GM23248 (cell line): ENCODE measurements around the gene HSH2D. TPM values are rescaled to one million over a fixed set of nuclear protein-coding genes. Genes with fewer than 3 reads are reported as not detected.

Experiments used
- DNase-seq: peaks from one replicate; pipeline ENCODE4 v3.0.0-alpha.2; 2015
- H2AFZ ChIP-seq: fragments of 200-600 bp; sonication (generic); 2 replicates; pipeline ENCODE4 v1.6.1; 2016; ENCODE audit warnings: antibody characterized with exemption
- H3F3A ChIP-seq: fragments of 200-600 bp; sonication (generic); 2 replicates; pipeline ENCODE4 v1.6.1; 2016; ENCODE audit warnings: mild to moderate bottlenecking, antibody characterized with exemption, mixed run types; ENCODE audit not compliant: insufficient read depth
- H3K27ac ChIP-seq: fragments of 200-600 bp; sonication (generic); 2 replicates; pipeline ENCODE4 v1.5.1; 2016; ENCODE audit warnings: mild to moderate bottlenecking
- H3K27me3 ChIP-seq: fragments of 200-600 bp; sonication (generic); replicated peaks from 2 replicates; pipeline ENCODE4 v1.6.1; 2016; ENCODE audit warnings: mild to moderate bottlenecking; ENCODE audit not compliant: insufficient read depth
- H3K36me3 ChIP-seq: fragments of 200-600 bp; sonication (generic); 2 replicates; pipeline ENCODE4 v1.6.1; 2016; ENCODE audit warnings: low read depth, mild to moderate bottlenecking
- H3K4me1 ChIP-seq: fragments of 200-600 bp; sonication (generic); 2 replicates; pipeline ENCODE4 v1.6.1; 2016; ENCODE audit warnings: mild to moderate bottlenecking; ENCODE audit not compliant: insufficient read depth
- H3K4me2 ChIP-seq: fragments of 200-600 bp; sonication (generic); one replicate; pipeline ENCODE4 v1.6.1; 2016; ENCODE audit warnings: mild to moderate bottlenecking; ENCODE audit not compliant: unreplicated experiment
- H3K4me3 ChIP-seq: fragments of 200-600 bp; sonication (generic); 2 replicates; pipeline ENCODE4 v1.5.1; 2016; ENCODE audit warnings: mild to moderate bottlenecking
- H3K79me2 ChIP-seq: fragments of 200-600 bp; sonication (generic); 2 replicates; pipeline ENCODE4 v1.6.1; 2016; ENCODE audit warnings: mild to moderate bottlenecking; ENCODE audit not compliant: insufficient read depth
- H3K9ac ChIP-seq: fragments of 200-600 bp; sonication (generic); 2 replicates; pipeline ENCODE4 v1.6.1; 2016; ENCODE audit warnings: mild to moderate bottlenecking
- H3K9me2 ChIP-seq: fragments of 200-600 bp; sonication (generic); 2 replicates; pipeline ENCODE4 v1.6.1; 2016; ENCODE audit warnings: mixed run types, mild to moderate bottlenecking, moderate library complexity; ENCODE audit not compliant: insufficient read depth
- H3K9me3 ChIP-seq: fragments of 200-600 bp; sonication (generic); one replicate; pipeline ENCODE4 v1.6.1; 2017; ENCODE audit warnings: low read depth
- H4K20me1 ChIP-seq: fragments of 200-600 bp; sonication (generic); 2 replicates; pipeline ENCODE4 v1.6.0; 2016; ENCODE audit not compliant: insufficient read depth
- EZH2 ChIP-seq: fragments of 200-600 bp; sonication (generic); IDR thresholded peaks from 2 replicates; pipeline ENCODE4 v1.6.1; 2018; ENCODE audit warnings: antibody characterized with exemption, mild to moderate bottlenecking; ENCODE audit not compliant: insufficient read depth, poor library complexity, severe bottlenecking
- EZH2phosphoT487 ChIP-seq: fragments of 200-600 bp; sonication (generic); IDR thresholded peaks from 2 replicates; pipeline ENCODE4 v1.6.1; 2018; ENCODE audit warnings: antibody characterized with exemption, moderate library complexity, mild to moderate bottlenecking, low read depth; ENCODE audit not compliant: insufficient read depth
- WGBS, 2 experiments: methylation state at CpG; one replicate each; pipeline ENCODE4 v1.1.6; 2015 to 2017; ENCODE audit warnings: low lambda C conversion rate in 2 of 2, low coverage in 1 of 2; ENCODE audit errors: missing lambda C conversion rate in 2 of 2; 5-methylcytosine and 5-hydroxymethylcytosine counted together
- in situ Hi-C: fragments of 300-500 bp; cut with MboI; formaldehyde crosslinking; loops from 2 replicates; pipeline ENCODE4 v1.15.0; 2020
- polyA plus RNA-seq: library from polyadenylated mRNA; unstranded; fragments of >200 nt; fragmentation: Nextera tagmentation; extraction: Ambion mirVana; gene quantifications from 2 replicates; pipeline ENCODE4 v1.2.1, GENCODE V29; 2016
- total RNA-seq: library from RNA; depleted of rRNA; stranded (reverse); fragments of >200 nt; shearing (Covaris generic); gene quantifications from 2 replicates; pipeline ENCODE4 v1.2.3, GENCODE V29; 2014

Gene HSH2D
- total and polyA plus RNA-seq, 2 experiments from 2014 or later, result not detected

GRCh38 chr19:16184665-16185122 lies 41.2 kb downstream of the HSH2D start:
- Histone ChIP-seq H3K9ac (0 out of 2 replicates have a peak overlapping the region, but pooled peaks have one; percentile 30), H3K4me1 (peaks cover 20% of the 10 kb centered on the region), H3K27me3 (no peaks in the 10 kb centered on the region), H3K36me3 (no peaks in the 10 kb centered on the region; the same call in 1 of the 2 replicates), H3K4me2 (peak overlapping the region; percentile 78), H2AFZ (peak overlapping the region; percentile 95), H3K9me3 (no peaks in the 10 kb centered on the region), H3K79me2 (peaks cover 34% of the 10 kb centered on the region), H3K4me3 (peak overlapping the region; percentile 86), H3K27ac (no peak overlapping the region), H3K9me2 (no peaks in the 10 kb centered on the region), H4K20me1 (no peaks in the 10 kb centered on the region), H3F3A (no peaks in the 10 kb centered on the region)
- in situ Hi-C loops, result loop anchor here (10.0 to 25.0 kb wide), 2 partner anchors 140 to 547 kb away; partner anchors contain the start of gene CYP4F3
- no peak for TF ChIP-seq EZH2
- no peak for TF ChIP-seq EZH2phosphoT487
- 32 to 33% methylated on average over 18 of the region's 18 CpGs for WGBS, 2 experiments
- no peak for DNase-seq

GRCh38 chr19:16185123-16185767 lies 41.8 kb downstream of the HSH2D start, which contains the start of gene FAM32A:
TSS of gene FAM32A (plus strand) at chr19:16185410. CDS start at chr19:16185443, 33 bp downstream.
- in situ Hi-C loops, result loop anchor here (10.0 to 25.0 kb wide), 2 partner anchors 140 to 548 kb away; partner anchors contain the start of gene CYP4F3
- no peaks in the 10 kb centered on the region for H3K27me3 ChIP-seq
- TF ChIP-seq EZH2 (no peak), EZH2phosphoT487 (no peak)
- H3K4me1 ChIP-seq, result peaks cover 18% of the 10 kb centered on the region
- WGBS, 2 experiments, result 0 to 1% methylated on average over 35 to 39 of the region's 39 CpGs
- H3F3A ChIP-seq, result no peaks in the 10 kb centered on the region
- peak; percentile 98 for DNase-seq
- H3K4me3 ChIP-seq, result peak within 1 kb of the TSS; percentile 86
- no peaks in the 10 kb centered on the region for H4K20me1 ChIP-seq
- no peaks in the 10 kb centered on the region for H3K9me3 ChIP-seq
- H3K36me3 ChIP-seq, result peaks cover 5% of the 10 kb centered on the region; the same call in 1 of the 2 replicates
- peak within 1 kb of the TSS; percentile 58 for H3K27ac ChIP-seq
- peak within 1 kb of the TSS; percentile 89 for H3K4me2 ChIP-seq
- peak within 1 kb of the TSS; percentile 87 for H3K9ac ChIP-seq
- H3K79me2 ChIP-seq, result peaks cover 39% of the 10 kb centered on the region
- H2AFZ ChIP-seq, result peak within 1 kb of the TSS; percentile 95
- no peaks in the 10 kb centered on the region for H3K9me2 ChIP-seq

- peak overlapping the region; percentile 86 for H3K4me3 ChIP-seq
- in situ Hi-C loops, result loop anchor here (10.0 to 25.0 kb wide), 2 partner anchors 141 to 548 kb away; partner anchors contain the start of gene CYP4F3
- WGBS, 2 experiments, result 1 to 4% methylated on average over 17 to 20 of the region's 20 CpGs
These were observed 42.3 kb downstream of the HSH2D start for GRCh38 chr19:16185768-16186123.

GRCh38 chr19:16188521-16188920 lies 45.0 kb downstream of the HSH2D start:
- peaks cover 39% of the 10 kb centered on the region for H3K79me2 ChIP-seq
- no peak overlapping the region for H3K9ac ChIP-seq
- no peak for DNase-seq
- no peak overlapping the region for H3K4me3 ChIP-seq
- H3K9me3 ChIP-seq, result no peaks in the 10 kb centered on the region
- H3K36me3 ChIP-seq, result peaks cover 13% of the 10 kb centered on the region; the same call in 1 of the 2 replicates
- in situ Hi-C loops, result loop anchor here (10.0 to 25.0 kb wide), 2 partner anchors 144 to 551 kb away; partner anchors contain the start of gene CYP4F3
- peaks cover 8% of the 10 kb centered on the region for H3K4me1 ChIP-seq
- H3K27me3 ChIP-seq, result no peaks in the 10 kb centered on the region
- 90 to 93% methylated on average over 3 of the region's 3 CpGs for WGBS, 2 experiments
- TF ChIP-seq EZH2 (no peak), EZH2phosphoT487 (no peak)
- H4K20me1 ChIP-seq, result no peaks in the 10 kb centered on the region
- H3K27ac ChIP-seq, result no peak overlapping the region
- no peak overlapping the region for H3K4me2 ChIP-seq
- H3F3A ChIP-seq, result no peaks in the 10 kb centered on the region
- H2AFZ ChIP-seq, result no peak overlapping the region
- no peaks in the 10 kb centered on the region for H3K9me2 ChIP-seq

More at GRCh38 chr19:16185768-16186123, 42.3 kb downstream of the HSH2D start:
- Histone ChIP-seq H3K9me3 (no peaks in the 10 kb centered on the region), H3K27ac (peak overlapping the region; percentile 58), H3F3A (no peaks in the 10 kb centered on the region), H4K20me1 (no peaks in the 10 kb centered on the region), H3K9me2 (no peaks in the 10 kb centered on the region), H3K27me3 (no peaks in the 10 kb centered on the region), H3K4me2 (peak overlapping the region; percentile 89), H3K79me2 (peaks cover 39% of the 10 kb centered on the region), H3K36me3 (peaks cover 10% of the 10 kb centered on the region; the same call in 1 of the 2 replicates), H2AFZ (peak overlapping the region; percentile 80), H3K4me1 (peaks cover 13% of the 10 kb centered on the region), H3K9ac (peak overlapping the region; percentile 87)
- no peak for TF ChIP-seq EZH2
- peak; percentile 72 for DNase-seq
